ENCODE results near the gene BCL2.
"Not testable (repeated sequence)": the region's sequence is repeated elsewhere in the genome, so short reads cannot be mapped to it uniquely, and the experiment has no call there.

Gene BCL2

GRCh38 chr18:63258749-63259566, 60.6 kb downstream of the BCL2 start:
- no peak for DNase-seq (ENCODE audit: low read depth)

GRCh38 chr18:63257453-63257852, 62.1 kb downstream of the BCL2 start:
- DNase-seq (ENCODE audit: low read depth): no peak

- DNase-seq (ENCODE audit: low read depth): no peak
These were observed 64.1 kb downstream of the BCL2 start for GRCh38 chr18:63255435-63255834.

- DNase-seq (ENCODE audit: low read depth): no peak
These were observed 64.7 kb downstream of the BCL2 start for GRCh38 chr18:63254716-63255399.

GRCh38 chr18:63253428-63254372, 65.9 kb downstream of the BCL2 start:
- DNase-seq (ENCODE audit: low read depth): no peak

- DNase-seq (ENCODE audit: low read depth): no peak
These were observed 66.6 kb downstream of the BCL2 start for GRCh38 chr18:63253014-63253413.

GRCh38 chr18:63249771-63250170, 69.8 kb downstream of the BCL2 start:
- DNase-seq (ENCODE audit: low read depth): no peak

GRCh38 chr18:63247926-63248325, 71.6 kb downstream of the BCL2 start:
- no peak for DNase-seq (ENCODE audit: low read depth)

- no peak for DNase-seq (ENCODE audit: low read depth)
These were observed 72.1 kb downstream of the BCL2 start for GRCh38 chr18:63247506-63247905.

- DNase-seq (ENCODE audit: low read depth): no peak
These were observed 74.0 kb downstream of the BCL2 start for GRCh38 chr18:63245600-63245999.

GRCh38 chr18:63244607-63245006, 75.0 kb downstream of the BCL2 start:
- DNase-seq (ENCODE audit: low read depth): no peak

GRCh38 chr18:63241760-63242159, 77.8 kb downstream of the BCL2 start:
- DNase-seq (ENCODE audit: low read depth): no peak

- DNase-seq (ENCODE audit: low read depth): no peak
These were observed 78.3 kb downstream of the BCL2 start for GRCh38 chr18:63241317-63241712.

- no peak for DNase-seq (ENCODE audit: low read depth)
These were observed 78.8 kb downstream of the BCL2 start for GRCh38 chr18:63240531-63241316.

GRCh38 chr18:63238693-63239075, 80.9 kb downstream of the BCL2 start:
- DNase-seq (ENCODE audit: low read depth): no peak

GRCh38 chr18:63237881-63238692, 81.5 kb downstream of the BCL2 start:
- no peak for DNase-seq (ENCODE audit: low read depth)

GRCh38 chr18:63236921-63237846, 82.4 kb downstream of the BCL2 start:
- no peak for DNase-seq (ENCODE audit: low read depth)

- no peak for DNase-seq (ENCODE audit: low read depth)
These were observed 83.2 kb downstream of the BCL2 start for GRCh38 chr18:63236406-63236805.

- DNase-seq (ENCODE audit: low read depth): not testable (repeated sequence)
These were observed 83.6 kb downstream of the BCL2 start for GRCh38 chr18:63235920-63236319.

- DNase-seq (ENCODE audit: low read depth): no peak
These were observed 84.7 kb downstream of the BCL2 start for GRCh38 chr18:63234841-63235240.
